Measurements from ENCODE around the gene TRPC4AP.

The TRPC4AP gene

GRCh38 chr20:34968042-34968775, 124.4 kb downstream of the TRPC4AP start:
- no peak overlapping the region for H3K4me3 ChIP-seq
- H3K27ac ChIP-seq, result no peak overlapping the region
- no peak for TF ChIP-seq CTCF (IDR thresholded peaks at IDR 0.05)
- DNase-seq (ENCODE audit: low spot score), result peak; percentile 26

- H3K27ac ChIP-seq, result no peak overlapping the region
- TF ChIP-seq CTCF (IDR thresholded peaks at IDR 0.05), result no peak
- H3K4me3 ChIP-seq, result no peak overlapping the region
- DNase-seq (ENCODE audit: low spot score), result no peak
Measured at GRCh38 chr20:34967421-34967820, 125.2 kb downstream of the TRPC4AP start.

- TF ChIP-seq CTCF (IDR thresholded peaks at IDR 0.05), result no peak
- no peak for DNase-seq (ENCODE audit: low spot score)
- Histone ChIP-seq H3K4me3 (no peak overlapping the region), H3K27ac (no peak overlapping the region)
Measured at GRCh38 chr20:34965051-34965450, 127.6 kb downstream of the TRPC4AP start.

GRCh38 chr20:34964486-34964885, 128.1 kb downstream of the TRPC4AP start:
- no peak for TF ChIP-seq CTCF (IDR thresholded peaks at IDR 0.05)
- DNase-seq (ENCODE audit: low spot score), result no peak
- no peak overlapping the region for H3K4me3 ChIP-seq
- no peak overlapping the region for H3K27ac ChIP-seq

- no peak for TF ChIP-seq CTCF (IDR thresholded peaks at IDR 0.05)
- peak; percentile 69 for DNase-seq (ENCODE audit: low spot score)
- Histone ChIP-seq H3K27ac (no peak overlapping the region), H3K4me3 (no peak overlapping the region)
Measured at GRCh38 chr20:34956751-34957472, 135.7 kb downstream of the TRPC4AP start.

GRCh38 chr20:34956041-34956458, 136.6 kb downstream of the TRPC4AP start:
- Histone ChIP-seq H3K27ac (peak overlapping the region; percentile 69 to 97), H3K4me3 (peak overlapping the region; percentile 89)
- TF ChIP-seq CTCF (IDR thresholded peaks at IDR 0.05), result no peak
- DNase-seq (ENCODE audit: low spot score), result no peak
